T1000 (cell line): Measurements from ENCODE around the gene RUNX3.

ENCODE experiments used
- DNase-seq: peaks from one replicate; lab custom pipeline; 2025; ENCODE audit warnings: mixed read lengths; lab: John Stamatoyannopoulos, UW

RUNX3 gene

GRCh38 chr1:24963099-24963872 lies 33.2 kb upstream of the RUNX3 start:
- no peak for DNase-seq

GRCh38 chr1:24961961-24962861 lies 32.1 kb upstream of the RUNX3 start:
- no peak for DNase-seq

- DNase-seq = no peak
Measured at GRCh38 chr1:24961334-24961733, 31.3 kb upstream of the RUNX3 start.

GRCh38 chr1:24960071-24960801 lies 30.2 kb upstream of the RUNX3 start:
- no peak for DNase-seq

- no peak for DNase-seq
Measured at GRCh38 chr1:24959623-24959975, 29.5 kb upstream of the RUNX3 start.

- no peak for DNase-seq
Measured at GRCh38 chr1:24958766-24959622, 28.9 kb upstream of the RUNX3 start.

- DNase-seq = no peak
Measured at GRCh38 chr1:24957808-24958752, 28.0 kb upstream of the RUNX3 start.

GRCh38 chr1:24957016-24957807 lies 27.1 kb upstream of the RUNX3 start:
- DNase-seq = no peak

- no peak for DNase-seq
Measured at GRCh38 chr1:24955779-24956365, 25.8 kb upstream of the RUNX3 start.

GRCh38 chr1:24955161-24955560 lies 25.1 kb upstream of the RUNX3 start:
- no peak for DNase-seq

GRCh38 chr1:24954631-24955030 lies 24.6 kb upstream of the RUNX3 start:
- DNase-seq = no peak

- DNase-seq = no peak
Measured at GRCh38 chr1:24954022-24954421, 23.9 kb upstream of the RUNX3 start.

GRCh38 chr1:24952413-24952841 lies 22.4 kb upstream of the RUNX3 start:
- no peak for DNase-seq

- no peak for DNase-seq
Measured at GRCh38 chr1:24951810-24952412, 21.8 kb upstream of the RUNX3 start.

- DNase-seq = no peak
Measured at GRCh38 chr1:24951337-24951736, 21.3 kb upstream of the RUNX3 start.

- DNase-seq = no peak
Measured at GRCh38 chr1:24949331-24949881, 19.3 kb upstream of the RUNX3 start.

- no peak for DNase-seq
Measured at GRCh38 chr1:24948079-24948827, 18.2 kb upstream of the RUNX3 start.
